ENCODE measurements around the gene PAPPA. TPM values are rescaled to one million over a fixed set of nuclear protein-coding genes. Genes with fewer than 3 reads are reported as not detected.

The PAPPA gene
- total and polyA plus RNA-seq, 3 experiments from 2014 or later, result not detected

DNA sequence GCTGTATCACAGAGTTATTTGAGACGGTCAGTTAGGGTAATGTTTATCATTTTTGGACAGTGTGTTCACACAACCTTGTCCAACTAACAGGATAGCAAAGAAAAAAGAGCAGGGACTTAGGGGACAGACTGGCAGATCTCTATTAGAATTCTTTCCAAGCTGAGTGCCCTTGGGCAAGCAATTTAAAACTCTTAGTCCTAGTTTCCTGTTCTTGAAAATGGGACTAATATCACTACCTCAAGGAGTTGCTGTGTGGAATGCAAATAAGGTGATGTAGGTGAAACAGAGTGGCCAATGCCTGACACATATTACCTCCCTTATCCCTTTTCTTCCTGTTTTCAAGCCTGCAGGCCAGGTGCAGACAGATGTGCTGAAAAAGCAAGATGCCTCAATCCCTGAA, 186.7 kb downstream of the PAPPA start:
- H3K9me3 Mint-ChIP-seq, result peaks cover 0 to 2% (median 2%) of the 10 kb centered on the region in 5 donors
- Histone ChIP-seq H3K4me3 (ENCODE audit: low read length) (no peak overlapping the region), H3K27ac (ENCODE audit: low read depth, low read length) (no peak overlapping the region), H3K27me3 (ENCODE audit: insufficient read depth, low read length, poor library complexity, severe bottlenecking) (no peaks in the 10 kb centered on the region), H3K9me3 (ENCODE audit: low read length) (no peaks in the 10 kb centered on the region), H3K36me3 (ENCODE audit: insufficient read depth, low read length) (no peaks in the 10 kb centered on the region), H3K4me1 (ENCODE audit: insufficient read depth, low read length) (no peaks in the 10 kb centered on the region)
- peaks cover 7 to 11% of the 10 kb centered on the region in 2 donors for H3K27me3 Mint-ChIP-seq
- no peak overlapping the region for H3K4me3 Mint-ChIP-seq
- ChIA-PET CTCF (no interaction called here), POLR2A (no interaction called here)
- H3K36me3 Mint-ChIP-seq, result no peaks in the 10 kb centered on the region
- H3K4me1 Mint-ChIP-seq, result no peaks in the 10 kb centered on the region
- DNase-seq, result no peak
- no peak overlapping the region for H3K27ac Mint-ChIP-seq

DNA sequence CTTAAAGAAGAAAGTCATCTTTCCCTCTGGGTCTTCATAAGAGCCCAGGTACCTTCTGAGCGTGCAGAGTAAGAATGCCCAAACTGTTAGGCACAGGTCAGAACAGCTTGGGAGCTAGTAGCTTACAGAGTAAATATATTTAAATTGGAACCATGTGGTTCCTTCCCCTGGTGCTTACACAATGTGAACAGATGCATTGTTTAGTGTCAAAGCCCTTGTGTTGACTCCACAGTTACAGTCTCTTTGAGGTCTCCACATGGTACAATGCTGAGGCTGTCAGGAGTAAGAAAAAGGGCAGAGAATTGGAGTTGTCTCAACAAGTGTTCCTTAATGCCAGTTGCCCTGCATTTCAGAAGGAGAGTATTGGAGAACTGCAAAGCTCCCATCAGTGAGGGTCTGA, 188.5 kb downstream of the PAPPA start:
- CTCF ChIA-PET, result no interaction called here
- no peak overlapping the region for H3K27ac Mint-ChIP-seq
- no peak for DNase-seq

DNA sequence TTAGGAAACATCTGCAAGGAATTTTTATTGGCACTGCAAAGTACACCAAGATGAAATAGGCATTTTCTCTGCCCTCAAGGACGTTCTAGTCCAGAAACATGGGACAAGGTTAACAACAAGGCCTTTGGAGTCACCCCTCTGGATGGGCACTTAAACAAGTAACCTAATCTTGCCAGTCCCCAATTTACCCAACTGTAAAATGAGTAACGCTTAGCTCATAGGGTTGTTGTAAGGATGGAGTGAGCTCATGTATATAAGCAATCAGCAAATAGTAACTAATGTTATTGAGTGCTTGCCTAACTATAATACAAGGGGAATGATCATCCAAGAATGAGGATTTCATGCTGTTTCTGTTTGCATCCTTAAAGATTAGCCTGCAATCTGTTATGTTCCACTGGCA, 189.3 kb downstream of the PAPPA start:
- Histone ChIP-seq H3K27me3 (ENCODE audit: insufficient read depth, low read length, poor library complexity, severe bottlenecking) (no peaks in the 10 kb centered on the region), H3K4me1 (ENCODE audit: insufficient read depth, low read length) (no peaks in the 10 kb centered on the region), H3K36me3 (ENCODE audit: insufficient read depth, low read length) (no peaks in the 10 kb centered on the region), H3K4me3 (ENCODE audit: low read length) (no peak overlapping the region), H3K27ac (ENCODE audit: low read depth, low read length) (no peak overlapping the region), H3K9me3 (ENCODE audit: low read length) (no peaks in the 10 kb centered on the region)
- Mint-ChIP-seq H3K9me3 (peaks cover 0 to 4% (median 2%) of the 10 kb centered on the region in 5 donors), H3K27me3 (peaks cover 7 to 13% of the 10 kb centered on the region in 2 donors), H3K4me1 (no peaks in the 10 kb centered on the region), H3K36me3 (peaks cover 0 to 3% (median 0%) of the 10 kb centered on the region in 3 donors), H3K27ac (no peak overlapping the region), H3K4me3 (no peak overlapping the region)
- DNase-seq, result no peak
- ChIA-PET POLR2A (no interaction called here), CTCF (no interaction called here)

More for the DNA sequence above, 188.5 kb downstream of the PAPPA start:
- POLR2A ChIA-PET, result no interaction called here
- H3K4me3 ChIP-seq (ENCODE audit: low read length), result no peak overlapping the region
- no peaks in the 10 kb centered on the region for H3K36me3 ChIP-seq (ENCODE audit: insufficient read depth, low read length)
- H3K4me1 Mint-ChIP-seq, result no peaks in the 10 kb centered on the region
- H3K9me3 Mint-ChIP-seq, result peaks cover 0 to 4% (median 2%) of the 10 kb centered on the region in 5 donors
- H3K27me3 ChIP-seq (ENCODE audit: insufficient read depth, low read length, poor library complexity, severe bottlenecking), result no peaks in the 10 kb centered on the region
- H3K4me1 ChIP-seq (ENCODE audit: insufficient read depth, low read length), result no peaks in the 10 kb centered on the region
- no peaks in the 10 kb centered on the region for H3K9me3 ChIP-seq (ENCODE audit: low read length)
- H3K36me3 Mint-ChIP-seq, result peaks cover 0 to 3% (median 0%) of the 10 kb centered on the region in 3 donors
- H3K27me3 Mint-ChIP-seq, result peaks cover 7 to 13% of the 10 kb centered on the region in 2 donors
- H3K27ac ChIP-seq (ENCODE audit: low read depth, low read length), result no peak overlapping the region
- H3K4me3 Mint-ChIP-seq, result no peak overlapping the region

DNA sequence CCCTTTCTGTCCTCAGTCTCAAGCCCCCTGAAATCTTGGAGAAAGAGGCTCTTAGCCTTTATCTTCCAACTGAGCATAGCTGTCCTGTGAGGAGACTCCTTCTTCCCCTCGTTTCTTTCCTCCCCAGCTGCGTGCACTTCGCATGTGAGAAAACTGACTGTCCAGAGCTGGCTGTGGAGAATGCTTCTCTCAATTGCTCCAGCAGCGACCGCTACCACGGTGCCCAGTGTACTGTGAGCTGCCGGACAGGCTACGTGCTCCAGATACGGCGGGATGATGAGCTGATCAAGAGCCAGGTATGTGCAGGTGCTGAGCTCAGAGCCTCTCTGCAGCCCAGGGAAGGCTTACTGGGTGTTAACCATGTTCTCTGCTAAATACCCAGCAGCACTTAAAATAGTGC, 190.8 kb downstream of the PAPPA start:
- H3K27ac ChIP-seq (ENCODE audit: low read depth, low read length), result no peak overlapping the region
- Mint-ChIP-seq H3K36me3 (peaks cover 0 to 3% (median 0%) of the 10 kb centered on the region in 3 donors), H3K4me1 (no peaks in the 10 kb centered on the region), H3K9me3 (peaks cover 0 to 2% (median 1%) of the 10 kb centered on the region in 5 donors), H3K27me3 (peaks cover 3 to 6% of the 10 kb centered on the region in 2 donors), H3K27ac (no peak overlapping the region), H3K4me3 (no peak overlapping the region)
- H3K36me3 ChIP-seq (ENCODE audit: insufficient read depth, low read length), result no peaks in the 10 kb centered on the region
- no peaks in the 10 kb centered on the region for H3K9me3 ChIP-seq (ENCODE audit: low read length)
- DNase-seq, result no peak
- H3K4me1 ChIP-seq (ENCODE audit: insufficient read depth, low read length), result no peaks in the 10 kb centered on the region
- no peak overlapping the region for H3K4me3 ChIP-seq (ENCODE audit: low read length)
- POLR2A ChIA-PET, result no interaction called here
- no peaks in the 10 kb centered on the region for H3K27me3 ChIP-seq (ENCODE audit: insufficient read depth, low read length, poor library complexity, severe bottlenecking)
- CTCF ChIA-PET, result no interaction called here

DNA sequence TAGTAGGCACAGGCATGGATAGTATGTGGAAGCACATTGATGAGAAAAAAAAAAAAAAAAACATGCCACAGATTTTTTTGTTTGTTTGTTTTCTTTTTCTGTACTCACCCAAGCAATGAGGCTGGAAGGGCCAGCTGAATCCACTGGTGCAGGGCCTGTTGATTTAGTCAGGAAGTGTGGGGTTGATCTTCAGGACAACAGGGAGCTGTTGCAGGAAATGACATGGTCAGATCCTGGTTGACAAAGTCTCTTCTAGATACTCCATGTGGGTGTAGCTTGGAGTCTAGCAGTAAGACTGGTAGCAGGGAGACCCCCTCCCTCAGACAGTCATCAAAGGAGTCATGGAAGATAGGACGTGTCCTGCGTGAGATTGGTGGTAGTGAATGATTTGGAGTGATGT, 191.8 kb downstream of the PAPPA start:
- Histone ChIP-seq H3K9me3 (ENCODE audit: low read length) (no peaks in the 10 kb centered on the region), H3K4me1 (ENCODE audit: insufficient read depth, low read length) (no peaks in the 10 kb centered on the region), H3K27me3 (ENCODE audit: insufficient read depth, low read length, poor library complexity, severe bottlenecking) (no peaks in the 10 kb centered on the region), H3K4me3 (ENCODE audit: low read length) (no peak overlapping the region), H3K27ac (ENCODE audit: low read depth, low read length) (no peak overlapping the region), H3K36me3 (ENCODE audit: insufficient read depth, low read length) (no peaks in the 10 kb centered on the region)
- H3K4me1 Mint-ChIP-seq, result no peaks in the 10 kb centered on the region
- H3K4me3 Mint-ChIP-seq, result no peak overlapping the region
- no peak overlapping the region for H3K27ac Mint-ChIP-seq
- ChIA-PET CTCF (no interaction called here), POLR2A (no interaction called here)
- peaks cover 0 to 3% (median 0%) of the 10 kb centered on the region in 3 donors for H3K36me3 Mint-ChIP-seq
- H3K27me3 Mint-ChIP-seq, result peaks cover 3 to 4% of the 10 kb centered on the region in 2 donors
- no peak for DNase-seq
- H3K9me3 Mint-ChIP-seq, result peaks cover 0 to 2% (median 1%) of the 10 kb centered on the region in 5 donors

DNA sequence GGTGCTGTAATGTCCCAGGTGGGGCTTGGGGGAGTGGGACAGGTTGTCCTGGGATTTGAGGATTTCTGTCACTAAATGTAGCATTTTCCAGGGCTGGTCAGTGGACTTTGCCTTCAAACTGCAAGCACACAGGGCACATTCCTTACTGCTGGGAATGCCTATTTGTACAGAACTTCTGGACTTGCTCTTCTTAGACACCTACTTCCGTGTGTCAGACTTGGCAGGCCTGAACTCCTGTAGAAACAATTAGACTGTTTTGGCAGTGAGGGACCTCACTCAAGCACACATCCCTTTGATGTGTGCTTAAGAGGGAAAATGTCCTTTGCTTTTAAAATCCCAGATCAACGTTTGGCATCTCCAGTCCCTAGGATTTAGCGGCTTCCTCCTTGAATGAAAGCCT, 192.2 kb downstream of the PAPPA start:
- no peak overlapping the region for H3K27ac Mint-ChIP-seq
- CTCF ChIA-PET, result no interaction called here
- H3K27me3 Mint-ChIP-seq, result peaks cover 3 to 4% of the 10 kb centered on the region in 2 donors
- Histone ChIP-seq H3K4me3 (ENCODE audit: low read length) (no peak overlapping the region), H3K9me3 (ENCODE audit: low read length) (no peaks in the 10 kb centered on the region), H3K36me3 (ENCODE audit: insufficient read depth, low read length) (no peaks in the 10 kb centered on the region), H3K27ac (ENCODE audit: low read depth, low read length) (no peak overlapping the region), H3K27me3 (ENCODE audit: insufficient read depth, low read length, poor library complexity, severe bottlenecking) (no peaks in the 10 kb centered on the region), H3K4me1 (ENCODE audit: insufficient read depth, low read length) (no peaks in the 10 kb centered on the region)
- peaks cover 0 to 2% (median 1%) of the 10 kb centered on the region in 5 donors for H3K9me3 Mint-ChIP-seq
- H3K36me3 Mint-ChIP-seq, result peaks cover 0 to 3% (median 0%) of the 10 kb centered on the region in 3 donors
- POLR2A ChIA-PET, result no interaction called here
- H3K4me1 Mint-ChIP-seq, result no peaks in the 10 kb centered on the region
- no peak overlapping the region for H3K4me3 Mint-ChIP-seq
- no peak for DNase-seq

DNA sequence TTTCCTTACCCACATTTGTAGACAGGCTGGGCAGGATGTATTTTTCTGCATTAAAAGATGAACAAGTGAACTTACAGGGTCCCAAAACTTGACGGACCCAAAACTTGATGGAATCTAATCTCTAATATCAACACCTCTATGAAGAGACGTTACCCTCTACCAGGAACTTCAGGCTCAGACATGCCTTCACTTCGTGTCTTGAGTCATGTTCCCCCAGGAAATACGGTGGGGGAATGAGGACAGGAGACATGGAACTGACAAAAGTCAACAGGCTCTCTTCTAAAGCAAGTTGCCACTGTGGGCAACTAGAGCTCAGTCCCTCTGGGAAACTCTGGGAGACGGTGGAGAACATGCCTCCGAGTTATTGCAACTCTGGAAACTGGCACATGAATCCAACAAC, 196.1 kb downstream of the PAPPA start:
- no peak overlapping the region for H3K4me3 Mint-ChIP-seq
- H3K4me3 ChIP-seq (ENCODE audit: low read length), result no peak overlapping the region
- peaks cover 0 to 3% of the 10 kb centered on the region in 2 donors for H3K27me3 Mint-ChIP-seq
- no peak overlapping the region for H3K27ac ChIP-seq (ENCODE audit: low read depth, low read length)
- no peak for DNase-seq
- no peaks in the 10 kb centered on the region for H3K4me1 ChIP-seq (ENCODE audit: insufficient read depth, low read length)
- no peaks in the 10 kb centered on the region for H3K36me3 ChIP-seq (ENCODE audit: insufficient read depth, low read length)
- H3K27me3 ChIP-seq (ENCODE audit: insufficient read depth, low read length, poor library complexity, severe bottlenecking), result no peaks in the 10 kb centered on the region
- H3K9me3 Mint-ChIP-seq, result peaks cover 0 to 1% (median 0%) of the 10 kb centered on the region in 5 donors
- CTCF ChIA-PET, result no interaction called here
- H3K36me3 Mint-ChIP-seq, result peaks cover 0 to 3% (median 0%) of the 10 kb centered on the region in 3 donors
- POLR2A ChIA-PET, result no interaction called here
- H3K4me1 Mint-ChIP-seq, result no peaks in the 10 kb centered on the region
- H3K27ac Mint-ChIP-seq, result no peak overlapping the region
- no peaks in the 10 kb centered on the region for H3K9me3 ChIP-seq (ENCODE audit: low read length)

DNA sequence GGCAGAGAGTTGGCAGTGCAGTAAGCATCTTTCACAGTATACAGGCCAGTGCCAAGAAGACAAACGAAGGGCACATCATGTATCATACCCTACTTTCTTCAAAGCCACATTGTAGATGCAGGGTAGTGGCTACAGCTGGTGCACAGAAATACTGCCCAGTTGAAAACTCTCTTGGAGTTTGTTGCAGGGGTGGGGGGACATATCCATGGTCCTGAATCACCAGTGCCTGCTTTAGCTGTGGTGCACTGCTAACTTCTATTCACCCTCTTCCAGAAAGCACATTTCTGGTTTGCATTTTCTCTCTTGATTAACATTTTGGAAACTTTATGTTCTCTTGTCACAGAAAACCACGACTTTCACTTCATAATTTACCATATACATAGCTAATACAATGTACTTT, 196.6 kb downstream of the PAPPA start:
- Histone ChIP-seq H3K9me3 (ENCODE audit: low read length) (no peaks in the 10 kb centered on the region), H3K4me1 (ENCODE audit: insufficient read depth, low read length) (no peaks in the 10 kb centered on the region), H3K36me3 (ENCODE audit: insufficient read depth, low read length) (no peaks in the 10 kb centered on the region), H3K27ac (ENCODE audit: low read depth, low read length) (no peak overlapping the region), H3K4me3 (ENCODE audit: low read length) (no peak overlapping the region), H3K27me3 (ENCODE audit: insufficient read depth, low read length, poor library complexity, severe bottlenecking) (no peaks in the 10 kb centered on the region)
- no peak overlapping the region for H3K4me3 Mint-ChIP-seq
- peaks cover 0 to 1% (median 0%) of the 10 kb centered on the region in 5 donors for H3K9me3 Mint-ChIP-seq
- H3K27me3 Mint-ChIP-seq, result peaks cover 0 to 5% of the 10 kb centered on the region in 2 donors
- ChIA-PET CTCF (no interaction called here), POLR2A (no interaction called here)
- H3K27ac Mint-ChIP-seq, result no peak overlapping the region
- no peak for DNase-seq
- peaks cover 0 to 3% (median 0%) of the 10 kb centered on the region in 3 donors for H3K36me3 Mint-ChIP-seq
- H3K4me1 Mint-ChIP-seq, result no peaks in the 10 kb centered on the region

DNA sequence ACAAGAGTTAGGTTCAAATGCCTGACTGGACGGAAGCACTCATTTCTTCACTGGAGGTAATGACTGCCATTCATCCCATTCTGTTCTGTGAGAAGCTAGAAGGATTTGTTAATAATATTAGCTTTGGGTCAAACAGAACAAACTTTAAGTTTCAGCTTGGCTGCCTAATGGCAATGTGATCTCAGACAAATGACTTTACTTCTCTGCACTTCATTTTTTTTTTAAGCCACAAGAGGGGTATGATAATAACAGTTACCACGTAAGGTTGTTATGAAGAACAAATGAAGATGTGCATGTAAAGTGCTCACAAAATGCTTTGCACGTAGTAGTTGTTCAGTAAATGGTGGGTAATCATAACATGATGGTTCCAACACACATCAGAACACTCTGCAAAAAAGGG, 199.4 kb downstream of the PAPPA start:
- CTCF ChIA-PET, result no interaction called here
- no peaks in the 10 kb centered on the region for H3K9me3 Mint-ChIP-seq
- H3K9me3 ChIP-seq (ENCODE audit: low read length), result no peaks in the 10 kb centered on the region

More for the DNA sequence above, 199.4 kb downstream of the PAPPA start:
- H3K36me3 Mint-ChIP-seq, result no peaks in the 10 kb centered on the region
- H3K4me1 ChIP-seq (ENCODE audit: insufficient read depth, low read length), result no peaks in the 10 kb centered on the region
- no peak overlapping the region for H3K27ac ChIP-seq (ENCODE audit: low read depth, low read length)
- H3K4me3 ChIP-seq (ENCODE audit: low read length), result no peak overlapping the region
- no peak overlapping the region for H3K4me3 Mint-ChIP-seq
- no peaks in the 10 kb centered on the region for H3K27me3 ChIP-seq (ENCODE audit: insufficient read depth, low read length, poor library complexity, severe bottlenecking)
- no peak for DNase-seq
- peaks cover 0 to 3% of the 10 kb centered on the region in 2 donors for H3K27me3 Mint-ChIP-seq
- H3K27ac Mint-ChIP-seq, result no peak overlapping the region
- POLR2A ChIA-PET, result no interaction called here
- no peaks in the 10 kb centered on the region for H3K36me3 ChIP-seq (ENCODE audit: insufficient read depth, low read length)
- H3K4me1 Mint-ChIP-seq, result no peaks in the 10 kb centered on the region
